Measurements from ENCODE around the gene ANKLE1.

ANKLE1 gene

DNA sequence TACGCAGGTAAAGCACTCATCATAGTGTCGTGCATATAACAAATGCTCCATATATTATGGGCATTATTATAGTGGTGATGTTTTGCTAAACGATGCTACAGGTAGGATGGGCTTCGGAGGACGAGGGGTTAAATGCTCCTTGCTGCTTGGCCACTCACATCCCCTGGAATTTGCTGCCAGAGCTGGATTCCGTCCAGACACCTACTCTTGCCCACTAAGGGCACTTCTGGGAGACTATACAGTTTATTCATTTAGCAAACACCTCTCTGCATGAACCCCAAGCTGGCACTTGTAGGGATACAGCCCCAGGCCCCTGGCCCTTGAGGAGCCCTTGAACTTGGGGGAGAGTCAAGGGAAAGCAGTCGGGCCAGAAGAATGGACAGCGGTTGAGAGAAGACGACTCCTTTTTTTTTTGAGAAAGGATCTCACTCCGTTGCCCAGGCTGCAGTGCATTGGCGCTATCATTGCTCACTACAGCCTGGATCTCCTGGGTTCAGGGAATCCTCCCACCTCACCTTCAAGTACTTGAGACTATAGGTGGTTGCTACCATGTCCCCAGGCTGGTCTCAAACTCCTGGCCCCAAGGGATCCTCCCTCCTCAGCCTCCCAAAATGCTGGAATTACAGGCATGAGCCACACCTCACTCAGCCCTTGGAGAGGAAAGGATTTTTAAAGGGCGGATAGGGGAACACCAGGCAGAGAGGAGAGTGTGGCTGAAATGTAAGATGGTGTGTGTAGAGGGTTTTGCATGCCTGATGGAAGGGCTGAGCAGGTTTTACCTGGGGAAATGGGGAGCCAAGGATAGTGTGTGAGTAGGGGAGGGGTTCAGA, 22.9 kb downstream of the ANKLE1 start:
- TF ChIP-seq ZC3H10 (CRISPR knock-in tag; IDR thresholded peaks at IDR 0.05), result no peak
- no peak for TF ChIP-seq GLIS3 (CRISPR knock-in tag; IDR thresholded peaks at IDR 0.05)
- TF ChIP-seq ZFP3 (CRISPR knock-in tag; IDR thresholded peaks at IDR 0.05), result no peak
- no peak for TF ChIP-seq ZNF70 (CRISPR knock-in tag; IDR thresholded peaks at IDR 0.05)
- TF ChIP-seq, protein P1, sequence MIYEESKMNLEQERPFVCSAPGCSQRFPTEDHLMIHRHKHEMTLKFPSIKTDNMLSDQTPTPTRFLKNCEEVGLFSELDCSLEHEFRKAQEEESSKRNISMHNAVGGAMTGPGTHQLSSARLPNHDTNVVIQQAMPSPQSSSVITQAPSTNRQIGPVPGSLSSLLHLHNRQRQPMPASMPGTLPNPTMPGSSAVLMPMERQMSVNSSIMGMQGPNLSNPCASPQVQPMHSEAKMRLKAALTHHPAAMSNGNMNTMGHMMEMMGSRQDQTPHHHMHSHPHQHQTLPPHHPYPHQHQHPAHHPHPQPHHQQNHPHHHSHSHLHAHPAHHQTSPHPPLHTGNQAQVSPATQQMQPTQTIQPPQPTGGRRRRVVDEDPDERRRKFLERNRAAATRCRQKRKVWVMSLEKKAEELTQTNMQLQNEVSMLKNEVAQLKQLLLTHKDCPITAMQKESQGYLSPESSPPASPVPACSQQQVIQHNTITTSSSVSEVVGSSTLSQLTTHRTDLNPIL (CRISPR knock-in tag; IDR thresholded peaks at IDR 0.05; ENCODE audit: low read depth), result no peak
- TF ChIP-seq ARNTL (CRISPR knock-in tag; IDR thresholded peaks at IDR 0.05; ENCODE audit: borderline replicate concordance, low read depth), result no peak
- no peak for TF ChIP-seq CSRNP3 (CRISPR knock-in tag; IDR thresholded peaks at IDR 0.05)
- TF ChIP-seq CSDC2 (CRISPR knock-in tag; IDR thresholded peaks at IDR 0.05), result no peak
- TF ChIP-seq PATZ1 (CRISPR knock-in tag; IDR thresholded peaks at IDR 0.05; ENCODE audit: borderline replicate concordance), result no peak
- no peak for TF ChIP-seq OSR1 (CRISPR knock-in tag; IDR thresholded peaks at IDR 0.05)
- ATAC-seq, result no peak

GRCh38 chr19:17305216-17305516, 23.5 kb downstream of the ANKLE1 start:
- no peak for ATAC-seq
- TF ChIP-seq, protein P2, sequence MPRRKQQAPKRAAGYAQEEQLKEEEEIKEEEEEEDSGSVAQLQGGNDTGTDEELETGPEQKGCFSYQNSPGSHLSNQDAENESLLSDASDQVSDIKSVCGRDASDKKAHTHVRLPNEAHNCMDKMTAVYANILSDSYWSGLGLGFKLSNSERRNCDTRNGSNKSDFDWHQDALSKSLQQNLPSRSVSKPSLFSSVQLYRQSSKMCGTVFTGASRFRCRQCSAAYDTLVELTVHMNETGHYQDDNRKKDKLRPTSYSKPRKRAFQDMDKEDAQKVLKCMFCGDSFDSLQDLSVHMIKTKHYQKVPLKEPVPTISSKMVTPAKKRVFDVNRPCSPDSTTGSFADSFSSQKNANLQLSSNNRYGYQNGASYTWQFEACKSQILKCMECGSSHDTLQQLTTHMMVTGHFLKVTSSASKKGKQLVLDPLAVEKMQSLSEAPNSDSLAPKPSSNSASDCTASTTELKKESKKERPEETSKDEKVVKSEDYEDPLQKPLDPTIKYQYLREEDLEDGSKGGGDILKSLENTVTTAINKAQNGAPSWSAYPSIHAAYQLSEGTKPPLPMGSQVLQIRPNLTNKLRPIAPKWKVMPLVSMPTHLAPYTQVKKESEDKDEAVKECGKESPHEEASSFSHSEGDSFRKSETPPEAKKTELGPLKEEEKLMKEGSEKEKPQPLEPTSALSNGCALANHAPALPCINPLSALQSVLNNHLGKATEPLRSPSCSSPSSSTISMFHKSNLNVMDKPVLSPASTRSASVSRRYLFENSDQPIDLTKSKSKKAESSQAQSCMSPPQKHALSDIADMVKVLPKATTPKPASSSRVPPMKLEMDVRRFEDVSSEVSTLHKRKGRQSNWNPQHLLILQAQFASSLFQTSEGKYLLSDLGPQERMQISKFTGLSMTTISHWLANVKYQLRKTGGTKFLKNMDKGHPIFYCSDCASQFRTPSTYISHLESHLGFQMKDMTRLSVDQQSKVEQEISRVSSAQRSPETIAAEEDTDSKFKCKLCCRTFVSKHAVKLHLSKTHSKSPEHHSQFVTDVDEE (CRISPR knock-in tag; IDR thresholded peaks at IDR 0.05), result no peak
- TF ChIP-seq TOX (CRISPR knock-in tag; IDR thresholded peaks at IDR 0.05; ENCODE audit: borderline replicate concordance), result no peak
- TF ChIP-seq OSR1 (CRISPR knock-in tag; IDR thresholded peaks at IDR 0.05), result no peak
- no peak for TF ChIP-seq PPARA (CRISPR knock-in tag; IDR thresholded peaks at IDR 0.05; ENCODE audit: borderline replicate concordance)
- no peak for TF ChIP-seq CSDC2 (CRISPR knock-in tag; IDR thresholded peaks at IDR 0.05)
- TF ChIP-seq ZNF8 (CRISPR knock-in tag; IDR thresholded peaks at IDR 0.05), result no peak
- no peak for TF ChIP-seq BACH2 (CRISPR knock-in tag; IDR thresholded peaks at IDR 0.05; ENCODE audit: borderline replicate concordance)

DNA sequence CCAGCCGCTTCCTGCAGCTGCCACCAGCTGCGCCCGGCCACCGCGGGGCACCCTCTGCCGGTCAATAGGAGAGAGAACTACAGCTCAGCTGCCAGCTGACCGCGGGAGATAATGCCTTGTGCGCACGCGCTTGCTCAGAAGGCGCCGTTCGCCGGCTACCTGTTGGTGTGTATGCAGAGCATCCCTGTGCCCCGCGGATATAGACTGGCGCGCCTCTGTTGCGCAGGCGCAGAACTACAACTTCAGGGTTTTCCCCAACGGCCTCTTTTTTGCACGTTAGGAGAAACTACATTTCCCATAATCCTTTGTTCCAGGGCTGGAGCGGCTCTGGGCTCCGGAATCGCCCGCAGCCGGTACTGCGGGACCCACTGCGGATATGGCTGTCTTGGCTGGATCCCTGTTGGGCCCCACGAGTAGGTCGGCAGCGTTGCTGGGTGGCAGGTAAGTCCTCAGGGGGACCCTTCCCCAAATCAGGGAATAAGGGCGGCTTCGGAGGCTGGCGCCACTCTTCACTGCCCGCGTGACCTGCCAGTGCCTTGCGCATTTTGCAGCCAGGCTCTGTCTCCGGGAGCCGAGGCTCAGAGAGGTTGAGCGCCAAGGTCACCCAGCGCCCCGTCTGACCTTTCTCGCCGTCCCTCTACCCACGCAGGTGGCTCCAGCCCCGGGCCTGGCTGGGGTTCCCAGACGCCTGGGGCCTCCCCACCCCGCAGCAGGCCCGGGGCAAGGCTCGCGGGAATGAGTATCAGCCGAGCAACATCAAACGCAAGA, 24.0 kb downstream of the ANKLE1 start, which contains the start of gene MRPL34:
MRPL34 (plus strand) TSS at position 356 of the 768 bp plus-strand sequence; CDS start at position 377, 21 bp downstream.
- ATAC-seq, result peak; percentile 75
- no peak for TF ChIP-seq ISL1 (CRISPR knock-in tag; IDR thresholded peaks at IDR 0.05)
- TF ChIP-seq, protein P2 (CRISPR knock-in tag; IDR thresholded peaks at IDR 0.05), result peak; percentile 85; the same call in 1 of the 2 replicates
- TF ChIP-seq TCF4 (CRISPR knock-in tag; IDR thresholded peaks at IDR 0.05; ENCODE audit: borderline replicate concordance), result peak; percentile 96
- TF ChIP-seq BACH2 (CRISPR knock-in tag; IDR thresholded peaks at IDR 0.05; ENCODE audit: borderline replicate concordance), result no peak
- TF ChIP-seq ZFP3 (CRISPR knock-in tag; IDR thresholded peaks at IDR 0.05), result peak; percentile 62; the same call in 1 of the 2 replicates
